Keratinocyte (primary cell): ENCODE data around the gene SLC12A9. TPM values are rescaled to one million over a fixed set of nuclear protein-coding genes. Genes with fewer than 3 reads are reported as not detected.
"Not testable (repeated sequence)": the region's sequence is repeated elsewhere in the genome, so short reads cannot be mapped to it uniquely, and the experiment has no call there.

Source experiments
- DNase-seq: peaks from one replicate; pipeline ENCODE4 v3.0.0-alpha.2; 2011; ENCODE audit warnings: low read depth, missing footprints, low spot score
- FAIRE-seq: peaks from 2 replicates; lab custom pipeline; 2011; peaks lifted over from hg19 to GRCh38; lab: Jason Lieb, UNC
- H2AFZ ChIP-seq: 2 replicates; pipeline ENCODE4 v1.6.0; 2012; ENCODE audit warnings: low read length, control low read depth, inconsistent platforms; ENCODE audit not compliant: control insufficient read depth
- H3K27ac ChIP-seq: 2 replicates; pipeline ENCODE4 v1.5.1; 2011; ENCODE audit warnings: low read length; ENCODE audit not compliant: control insufficient read depth, insufficient read depth
- H3K27me3 ChIP-seq: 3 replicates; pipeline ENCODE4 v1.6.0; 2011; ENCODE audit warnings: low read length; ENCODE audit not compliant: control insufficient read depth, insufficient read depth; ENCODE audit errors: extremely low read depth
- H3K36me3 ChIP-seq, 2 experiments: 2 replicates in 1 of 2; 3 replicates in 1 of 2; pipeline ENCODE4 v1.5.1; 2011; ENCODE audit warnings: low read length in 2 of 2, mild to moderate bottlenecking in 1 of 2; ENCODE audit not compliant: control insufficient read depth in 2 of 2, insufficient read depth in 2 of 2; ENCODE audit errors: extremely low read depth in 1 of 2
- H3K4me1 ChIP-seq: 3 replicates; pipeline ENCODE4 v1.5.1; 2011; ENCODE audit warnings: low read length; ENCODE audit not compliant: control insufficient read depth, insufficient read depth; ENCODE audit errors: extremely low read depth
- H3K4me2 ChIP-seq: 3 replicates; pipeline ENCODE4 v1.6.0; 2011; ENCODE audit warnings: low read depth, low read length; ENCODE audit not compliant: control insufficient read depth, insufficient read depth; ENCODE audit errors: extremely low read depth
- H3K4me3 ChIP-seq, 3 experiments: fragments of 200-600 bp in 1 of 3; sonication (generic) in 1 of 3; 2 replicates in 2 of 3; 3 replicates in 1 of 3; pipeline ENCODE4 v1.5.1; 2011 to 2016; ENCODE audit warnings: low read length in 3 of 3, mild to moderate bottlenecking in 3 of 3, control low read depth in 2 of 3, inconsistent platforms in 1 of 3, low read depth in 1 of 3, mixed read lengths in 1 of 3, mixed run types in 1 of 3, moderate library complexity in 1 of 3; ENCODE audit not compliant: control insufficient read depth in 2 of 3, insufficient read depth in 2 of 3; ENCODE audit errors: extremely low read depth in 1 of 3
- H3K79me2 ChIP-seq: 2 replicates; pipeline ENCODE4 v1.6.0; 2012; ENCODE audit warnings: low read length; ENCODE audit not compliant: control insufficient read depth, insufficient read depth
- H3K9ac ChIP-seq: 3 replicates; pipeline ENCODE4 v1.6.0; 2011; ENCODE audit warnings: low read length; ENCODE audit not compliant: control insufficient read depth, insufficient read depth; ENCODE audit errors: extremely low read depth
- H3K9me1 ChIP-seq: 3 replicates; pipeline ENCODE4 v1.6.0; 2011; ENCODE audit warnings: low read length; ENCODE audit not compliant: control insufficient read depth, insufficient read depth; ENCODE audit errors: extremely low read depth
- H3K9me3 ChIP-seq: 2 replicates; pipeline ENCODE4 v1.5.1; 2012; ENCODE audit warnings: low read depth, low read length; ENCODE audit not compliant: control insufficient read depth
- H4K20me1 ChIP-seq: 3 replicates; pipeline ENCODE4 v1.6.0; 2011; ENCODE audit warnings: low read length; ENCODE audit not compliant: control insufficient read depth, insufficient read depth; ENCODE audit errors: extremely low read depth
- CTCF ChIP-seq, 3 experiments: IDR thresholded peaks in 1 of 3; conservative IDR thresholded peaks in 1 of 3; optimal IDR thresholded peaks in 1 of 3; 2 replicates in 2 of 3; 3 replicates in 1 of 3; pipeline versions ENCODE3 to v1.5.1; 2011; ENCODE audit warnings: low read length in 3 of 3, mild to moderate bottlenecking in 3 of 3, moderate library complexity in 2 of 3, control low read depth in 1 of 3, inconsistent platforms in 1 of 3; ENCODE audit not compliant: insufficient read depth in 2 of 3; ENCODE audit errors: extremely low read depth in 1 of 3
- EZH2 ChIP-seq: IDR thresholded peaks from one replicate; pipeline ENCODE4 v1.6.1; 2012; ENCODE audit warnings: inconsistent platforms, mild to moderate bottlenecking, low read length, moderate library complexity
- dilution Hi-C: fragments of 300-500 bp; cut with MboI; formaldehyde crosslinking; loops from one replicate; pipeline ENCODE4 v1.7.0; 2020; ENCODE audit warnings: low sequenced_read_pairs; ENCODE audit not compliant: extremely low pct_ligation_motif_present
- polyA plus RNA-seq, 5 experiments: library from polyadenylated mRNA; depleted of rRNA in 3 of 5; stranded (reverse) in 3 of 5; stranded (forward) in 1 of 5; unstranded in 1 of 5; fragments of >200 nt; gene quantifications; 1 replicate in 1 of 5; 2 replicates in 3 of 5; 3 replicates in 1 of 5; pipeline versions ENCODE4 v1.2.1 to v1.2.3, GENCODE V29; 2011 to 2012; ENCODE audit warnings: missing spikeins in 2 of 5, low read depth in 1 of 5, low replicate concordance in 1 of 5

Gene SLC12A9
- polyA plus RNA-seq, 1 donor (not counting 4 experiments of a cell fraction or from before 2014, with no cell fraction given), result 19.8 TPM

GRCh38 chr7:100806276-100806675 is 46.2 kb upstream of the SLC12A9 start:
- H3K79me2 ChIP-seq, result peaks cover under 1% of the 10 kb centered on the region
- H3K4me3 ChIP-seq, result no peak overlapping the region
- no peak for TF ChIP-seq EZH2
- no peak for TF ChIP-seq CTCF (optimal IDR thresholded peaks at IDR 0.05 in 1 of 3, IDR thresholded peaks at IDR 0.05 in 1 of 3, conservative IDR thresholded peaks at IDR 0.05 in 1 of 3; ENCODE audit: extremely low read depth in 1 of 3, insufficient read depth in 2 of 3, low read length in 3 of 3)
- H3K27me3 ChIP-seq, result no peaks in the 10 kb centered on the region
- peaks cover 28 to 48% of the 10 kb centered on the region in 2 experiments for H3K36me3 ChIP-seq
- peaks cover 27% of the 10 kb centered on the region for H3K4me1 ChIP-seq
- no peak overlapping the region for H3K27ac ChIP-seq
- dilution Hi-C loops, result no loop called here
- no peak overlapping the region for H3K4me2 ChIP-seq
- no peaks in the 10 kb centered on the region for H3K9me1 ChIP-seq
- FAIRE-seq, result no peak
- no peak overlapping the region for H2AFZ ChIP-seq
- H3K9me3 ChIP-seq, result no peaks in the 10 kb centered on the region
- H3K9ac ChIP-seq, result no peak overlapping the region
- no peak for DNase-seq
- H4K20me1 ChIP-seq, result no peaks in the 10 kb centered on the region

- Histone ChIP-seq H3K36me3 (peaks cover 30 to 48% of the 10 kb centered on the region in 2 experiments), H3K4me1 (peaks cover 21% of the 10 kb centered on the region)
- H3K27me3 ChIP-seq, H3K9me3 ChIP-seq, H3K4me3 ChIP-seq, DNase-seq, FAIRE-seq, H3K4me2 ChIP-seq, H3K79me2 ChIP-seq, H3K9me1 ChIP-seq, dilution Hi-C loops, H3K27ac ChIP-seq, H4K20me1 ChIP-seq, H3K9ac ChIP-seq, H2AFZ ChIP-seq: not testable (repeated sequence)
Measured at GRCh38 chr7:100806883-100807282, 45.6 kb upstream of the SLC12A9 start.

DNA sequence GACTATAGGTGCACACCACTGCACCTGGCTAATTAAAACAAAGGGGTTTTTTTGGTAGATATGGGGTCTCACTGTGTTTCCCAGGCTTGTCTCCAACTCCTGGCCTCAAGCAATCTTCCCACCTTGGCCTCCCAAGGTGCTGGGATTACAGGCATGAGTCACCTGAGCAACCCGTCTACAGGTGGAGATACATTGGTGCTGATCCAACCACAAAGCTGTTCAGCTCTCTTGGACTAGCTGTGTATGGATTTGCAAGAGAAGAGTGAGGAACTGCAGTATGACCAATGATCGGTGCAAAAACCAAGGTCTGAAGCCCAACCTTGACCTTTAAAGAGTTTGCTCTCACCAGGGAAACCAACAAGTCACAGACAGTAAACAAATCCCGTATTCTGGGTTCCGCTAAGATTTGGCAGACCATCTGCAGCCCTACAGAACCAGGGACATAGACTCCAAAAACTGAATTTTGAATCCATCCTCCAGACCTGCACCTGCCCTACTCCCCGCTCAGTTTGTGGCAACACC is 44.1 kb upstream of the SLC12A9 start:
- no peak for DNase-seq
- H4K20me1 ChIP-seq, result no peaks in the 10 kb centered on the region
- H2AFZ ChIP-seq, result no peak overlapping the region
- no peaks in the 10 kb centered on the region for H3K9me1 ChIP-seq
- no peak for TF ChIP-seq EZH2
- no peak for TF ChIP-seq CTCF (optimal IDR thresholded peaks at IDR 0.05 in 1 of 3, IDR thresholded peaks at IDR 0.05 in 1 of 3, conservative IDR thresholded peaks at IDR 0.05 in 1 of 3; ENCODE audit: extremely low read depth in 1 of 3, insufficient read depth in 2 of 3, low read length in 3 of 3)
- peaks cover 38 to 54% of the 10 kb centered on the region in 2 experiments for H3K36me3 ChIP-seq
- H3K9me3 ChIP-seq, result no peaks in the 10 kb centered on the region
- H3K4me3 ChIP-seq, result no peak overlapping the region
- H3K9ac ChIP-seq, result no peak overlapping the region
- dilution Hi-C loops, result no loop called here
- FAIRE-seq, result no peak
- H3K4me2 ChIP-seq, result no peak overlapping the region
- H3K79me2 ChIP-seq, result peaks cover 2% of the 10 kb centered on the region
- no peaks in the 10 kb centered on the region for H3K27me3 ChIP-seq
- peaks cover 6% of the 10 kb centered on the region for H3K4me1 ChIP-seq
- no peak overlapping the region for H3K27ac ChIP-seq
